ENCODE data around the gene AKAP5.
A peak's percentile ranks its signal among the peaks of the same experiment; 100 is the strongest.

The AKAP5 gene

GRCh38 chr14:64463195-64463594 lies 2.1 kb upstream of the AKAP5 start:
- DNase-seq, result no peak

- DNase-seq, result no peak
Measured at GRCh38 chr14:64463873-64464272, 1.4 kb upstream of the AKAP5 start.

- DNase-seq, result no peak
Measured at GRCh38 chr14:64464651-64465050, 648 bp upstream of the AKAP5 start.

GRCh38 chr14:64465831-64466554 lies 694 bp downstream of the AKAP5 start:
- peak; percentile 37 for DNase-seq

- DNase-seq, result peak; percentile 70
Measured at GRCh38 chr14:64467101-64467500, 1.8 kb downstream of the AKAP5 start.

- peak; percentile 10 for DNase-seq
Measured at GRCh38 chr14:64467566-64467965, 2.3 kb downstream of the AKAP5 start.

GRCh38 chr14:64468451-64468850 lies 3.2 kb downstream of the AKAP5 start:
- no peak for DNase-seq

- no peak for DNase-seq
Measured at GRCh38 chr14:64474041-64474440, 8.7 kb downstream of the AKAP5 start.

- no peak for DNase-seq
Measured at GRCh38 chr14:64474698-64475097, 9.4 kb downstream of the AKAP5 start.

- DNase-seq, result no peak
Measured at GRCh38 chr14:64475585-64476273, 10.4 kb downstream of the AKAP5 start.

GRCh38 chr14:64476438-64476837 lies 11.1 kb downstream of the AKAP5 start:
- no peak for DNase-seq

GRCh38 chr14:64478634-64479250 lies 13.4 kb downstream of the AKAP5 start:
- DNase-seq, result peak; percentile 64

GRCh38 chr14:64488590-64489099 lies 23.3 kb downstream of the AKAP5 start:
- DNase-seq, result no peak

GRCh38 chr14:64491637-64492036 lies 26.3 kb downstream of the AKAP5 start:
- DNase-seq, result no peak

- no peak for DNase-seq
Measured at GRCh38 chr14:64493455-64493854, 28.2 kb downstream of the AKAP5 start.

- no peak for DNase-seq
Measured at GRCh38 chr14:64495252-64495651, 30.0 kb downstream of the AKAP5 start.

GRCh38 chr14:64496764-64497163 lies 31.5 kb downstream of the AKAP5 start:
- DNase-seq, result no peak

- DNase-seq, result no peak
Measured at GRCh38 chr14:64500088-64500487, 34.8 kb downstream of the AKAP5 start.

- no peak for DNase-seq
Measured at GRCh38 chr14:64501411-64502171, 36.3 kb downstream of the AKAP5 start.

GRCh38 chr14:64502456-64502855 lies 37.2 kb downstream of the AKAP5 start:
- peak; percentile 17 for DNase-seq

- peak; percentile 76 for DNase-seq
Measured at GRCh38 chr14:64502887-64503433, 37.7 kb downstream of the AKAP5 start.

GRCh38 chr14:64503434-64504309 lies 38.4 kb downstream of the AKAP5 start, which contains the start of gene ZBTB25:
TSS of gene ZBTB25 (minus strand) at chr14:64503838. CDS start at chr14:64490533, 13,305 bp downstream.
- DNase-seq, result peak; percentile 93
